ENCODE measurements around the gene CMSS1. TPM values are rescaled to one million over a fixed set of nuclear protein-coding genes. Genes with fewer than 3 reads are reported as not detected.

Gene CMSS1
- total RNA-seq, 1 experiment from 2014 or later, result 48.9 TPM

DNA sequence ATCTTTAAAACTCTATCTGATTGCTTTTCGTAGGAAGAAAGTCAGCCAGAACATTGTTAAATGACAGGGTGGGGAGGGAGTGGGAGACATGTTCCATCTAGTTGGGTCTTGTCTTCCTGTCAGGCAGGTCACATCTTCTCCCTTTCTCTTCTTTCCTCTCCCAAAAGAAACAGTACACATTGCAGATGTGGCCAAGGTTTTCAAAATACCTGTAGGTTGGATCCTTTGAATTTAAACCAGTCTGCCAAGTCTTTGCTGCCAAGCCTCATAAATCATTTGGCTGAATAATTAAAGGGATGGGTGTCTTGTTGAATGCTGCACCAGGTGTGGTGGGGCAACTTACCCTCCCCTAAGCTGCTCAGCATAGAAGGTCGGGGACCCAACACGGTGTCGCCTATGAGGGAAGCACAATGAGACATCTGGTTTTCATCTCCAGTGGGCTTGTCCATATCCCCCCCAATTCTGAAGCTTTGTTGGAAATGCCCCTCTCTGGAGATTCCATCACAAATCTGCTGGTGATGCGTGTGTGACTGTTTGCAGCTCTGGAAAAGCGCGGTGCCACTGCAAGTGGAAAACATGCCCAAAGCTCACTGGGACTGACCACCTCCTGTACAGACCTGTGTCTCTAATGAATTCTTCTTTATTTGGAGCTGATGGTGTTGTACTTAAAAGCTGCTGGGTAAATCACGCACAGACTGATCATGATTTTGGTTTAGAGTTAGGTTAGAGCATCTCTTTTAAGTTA is 184.0 kb downstream of the CMSS1 start:
- Histone ChIP-seq H3K9me3 (no peaks in the 10 kb centered on the region), H3K4me3 (no peak overlapping the region), H3K27me3 (no peaks in the 10 kb centered on the region), H3K36me3 (no peaks in the 10 kb centered on the region)
- DNase-seq, result no peak

DNA sequence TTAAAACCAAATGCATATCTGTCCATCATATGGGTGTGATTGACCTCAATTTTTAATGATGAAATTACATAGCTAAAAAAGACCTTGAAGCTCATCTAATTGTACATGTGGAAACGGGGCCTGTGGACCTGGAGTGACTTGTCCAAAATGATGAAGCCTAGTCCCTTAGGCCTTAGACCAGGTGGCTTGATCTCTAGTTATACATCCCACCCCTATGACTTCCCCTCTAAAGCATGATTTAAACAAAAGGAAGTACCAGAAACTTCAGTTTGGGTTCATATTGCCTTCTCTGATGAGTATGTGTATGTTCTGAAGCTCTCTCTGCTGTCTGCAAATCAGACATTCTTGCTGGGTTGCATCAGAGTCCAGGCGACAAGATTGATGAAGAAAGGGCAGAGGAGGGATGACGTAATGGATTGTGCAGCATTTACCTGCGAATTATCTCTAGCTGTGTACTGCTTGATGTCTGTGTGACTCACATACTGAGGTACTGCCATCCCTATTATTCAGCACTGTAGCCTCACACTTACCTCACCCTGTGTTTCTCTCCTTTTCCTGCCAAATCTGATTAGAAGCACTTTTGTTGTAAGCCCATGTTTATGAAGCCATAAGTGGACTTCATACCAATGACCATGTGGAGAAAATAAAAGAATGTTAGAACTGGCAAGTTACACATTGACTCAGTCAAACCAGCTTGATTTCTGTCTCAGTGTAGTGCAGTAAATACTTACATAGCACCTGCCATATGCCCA is 185.1 kb downstream of the CMSS1 start:
- Histone ChIP-seq H3K36me3 (no peaks in the 10 kb centered on the region), H3K4me3 (no peak overlapping the region), H3K9me3 (no peaks in the 10 kb centered on the region), H3K27me3 (no peaks in the 10 kb centered on the region)
- peak; percentile 81 for DNase-seq

- Histone ChIP-seq H3K9me3 (no peaks in the 10 kb centered on the region), H3K36me3 (no peaks in the 10 kb centered on the region), H3K4me3 (no peak overlapping the region), H3K27me3 (no peaks in the 10 kb centered on the region)
- no peak for DNase-seq
Measured at GRCh38 chr3:100003609-100004503, 186.2 kb downstream of the CMSS1 start.

- H3K9me3 ChIP-seq, result no peaks in the 10 kb centered on the region
Measured at GRCh38 chr3:100004931-100005330, 187.3 kb downstream of the CMSS1 start.

DNA sequence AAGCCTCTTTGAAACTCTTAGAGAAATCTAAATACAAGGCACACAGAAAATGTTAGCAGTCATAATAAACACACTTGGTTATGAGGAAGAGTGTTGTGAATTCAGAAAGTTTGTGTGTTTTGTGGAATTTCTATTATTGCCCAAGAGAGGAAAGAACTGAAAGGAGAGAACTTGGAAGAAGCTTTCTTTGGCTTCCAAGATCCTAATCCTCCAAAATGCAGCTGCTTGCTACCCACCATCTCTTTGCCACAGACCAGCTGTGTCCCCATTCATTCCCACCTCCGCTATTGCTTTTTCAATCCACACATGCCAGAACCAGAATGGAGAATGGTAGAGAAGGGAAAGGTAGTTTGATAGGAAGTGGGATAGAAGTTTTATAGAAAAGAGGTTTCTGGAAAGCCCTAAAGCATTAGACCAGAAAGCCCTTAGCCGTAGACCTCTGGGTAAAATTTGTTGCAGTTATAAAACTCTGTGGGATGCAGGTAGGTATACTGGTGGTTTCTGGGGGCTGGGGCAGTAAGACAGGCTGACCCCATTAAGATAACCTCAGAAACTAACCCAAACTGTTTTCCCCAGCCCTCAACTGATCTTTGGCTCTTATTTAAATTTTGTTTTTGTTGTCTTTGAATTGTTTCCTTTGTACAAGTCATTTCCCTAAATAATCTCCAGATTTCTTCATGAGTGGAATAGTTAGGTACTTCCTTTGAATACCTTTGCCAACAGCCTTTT is 188.2 kb downstream of the CMSS1 start:
- H3K9me3 ChIP-seq, result no peaks in the 10 kb centered on the region
- H3K4me3 ChIP-seq, result no peak overlapping the region
- no peak for DNase-seq
- no peaks in the 10 kb centered on the region for H3K36me3 ChIP-seq
- H3K27me3 ChIP-seq, result no peaks in the 10 kb centered on the region

More at GRCh38 chr3:100004931-100005330, 187.3 kb downstream of the CMSS1 start:
- DNase-seq, result no peak
- Histone ChIP-seq H3K36me3 (no peaks in the 10 kb centered on the region), H3K4me3 (no peak overlapping the region), H3K27me3 (no peaks in the 10 kb centered on the region)

DNA sequence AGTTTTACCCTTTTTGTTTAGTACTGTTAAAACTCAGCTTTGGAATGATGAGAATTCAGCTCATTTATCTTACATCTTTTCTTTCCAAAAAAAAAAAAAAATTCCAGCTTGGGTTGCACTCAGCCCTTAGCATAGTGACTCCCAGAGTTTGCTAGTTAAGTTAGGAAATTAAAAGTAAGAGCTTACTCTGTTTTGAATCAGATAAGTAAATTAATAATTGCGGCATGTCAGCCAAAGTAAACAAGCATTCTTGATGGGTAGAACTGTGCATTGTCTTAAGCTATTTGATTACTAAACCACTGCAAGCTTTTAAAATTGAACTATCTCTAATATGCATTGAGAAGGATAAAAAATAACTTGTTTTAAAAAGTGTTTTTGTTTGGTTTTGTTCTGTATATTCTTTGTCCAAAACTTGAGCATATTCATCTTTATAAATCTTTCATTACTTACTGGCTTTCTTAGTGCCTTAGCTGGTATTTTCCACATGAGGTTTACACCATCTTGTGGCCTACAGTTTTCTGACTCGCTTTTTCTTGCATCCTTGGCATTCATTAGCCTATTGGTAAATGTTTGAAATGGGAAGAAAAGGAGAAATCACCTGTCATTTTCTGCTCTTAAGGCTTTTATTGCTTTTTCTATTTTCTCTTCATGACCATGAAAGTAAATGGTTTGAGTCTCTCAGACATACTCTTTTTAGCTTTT is 189.1 kb downstream of the CMSS1 start:
- no peak for DNase-seq
- Histone ChIP-seq H3K4me3 (no peak overlapping the region), H3K9me3 (no peaks in the 10 kb centered on the region), H3K27me3 (no peaks in the 10 kb centered on the region), H3K36me3 (no peaks in the 10 kb centered on the region)

DNA sequence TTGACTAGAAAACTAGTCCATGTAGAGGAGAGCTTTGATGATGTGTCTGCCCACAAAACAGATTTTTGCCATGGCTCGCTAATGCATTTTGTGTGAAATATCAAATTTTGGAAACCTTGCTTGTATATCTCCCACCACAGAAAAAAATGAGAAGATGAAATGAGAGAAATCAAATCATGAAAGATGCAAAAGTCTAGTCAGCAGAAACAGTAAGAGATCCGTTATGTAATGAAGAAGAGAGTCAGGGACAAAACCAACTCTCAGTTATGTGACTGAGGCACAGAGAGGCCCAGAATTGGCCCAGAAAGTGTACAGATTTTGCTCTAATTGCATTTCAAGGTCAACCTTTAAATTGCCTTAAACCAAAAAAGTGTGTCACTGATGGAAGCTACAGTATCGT is 189.7 kb downstream of the CMSS1 start:
- DNase-seq, result no peak
- H3K9me3 ChIP-seq, result no peaks in the 10 kb centered on the region
- H3K4me3 ChIP-seq, result no peak overlapping the region
- no peaks in the 10 kb centered on the region for H3K27me3 ChIP-seq
- H3K36me3 ChIP-seq, result no peaks in the 10 kb centered on the region

- Histone ChIP-seq H3K27me3 (no peaks in the 10 kb centered on the region), H3K9me3 (no peaks in the 10 kb centered on the region), H3K36me3 (no peaks in the 10 kb centered on the region), H3K4me3 (no peak overlapping the region)
- DNase-seq, result no peak
Measured at GRCh38 chr3:100008081-100008698, 190.5 kb downstream of the CMSS1 start.

- no peak overlapping the region for H3K4me3 ChIP-seq
- H3K36me3 ChIP-seq, result no peaks in the 10 kb centered on the region
- no peaks in the 10 kb centered on the region for H3K9me3 ChIP-seq
- H3K27me3 ChIP-seq, result no peaks in the 10 kb centered on the region
- DNase-seq, result no peak
Measured at GRCh38 chr3:100009276-100010086, 191.8 kb downstream of the CMSS1 start.

DNA sequence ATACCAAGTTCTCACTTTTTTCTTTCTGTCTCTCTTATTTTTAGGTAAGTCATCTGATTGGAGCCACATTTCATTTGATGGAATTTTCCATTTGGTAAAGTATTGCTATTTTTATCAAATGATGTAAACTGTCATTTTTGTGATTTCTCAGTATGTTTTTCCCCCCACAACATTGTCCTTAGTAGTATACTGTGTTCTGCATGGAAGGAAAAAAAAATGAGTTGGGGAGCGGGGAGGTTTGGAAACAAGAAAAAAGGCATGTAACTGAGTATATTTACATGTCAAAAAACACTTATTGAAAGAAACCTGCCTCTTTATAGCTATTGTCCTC is 192.4 kb downstream of the CMSS1 start:
- no peaks in the 10 kb centered on the region for H3K27me3 ChIP-seq
- DNase-seq, result no peak
- H3K4me3 ChIP-seq, result no peak overlapping the region
- no peaks in the 10 kb centered on the region; the same call in 1 of the 2 replicates for H3K36me3 ChIP-seq
- peaks cover 2% of the 10 kb centered on the region; the same call in 1 of the 2 replicates for H3K9me3 ChIP-seq

GRCh38 chr3:100018806-100019205 is 201.1 kb downstream of the CMSS1 start:
- H3K4me3 ChIP-seq, result no peak overlapping the region
- no peaks in the 10 kb centered on the region for H3K27me3 ChIP-seq
- H3K36me3 ChIP-seq, result peaks cover 11% of the 10 kb centered on the region
- H3K9me3 ChIP-seq, result peaks cover 11% of the 10 kb centered on the region
- no peak for DNase-seq

GRCh38 chr3:100019719-100020118 is 202.1 kb downstream of the CMSS1 start:
- Histone ChIP-seq H3K4me3 (no peak overlapping the region), H3K9me3 (peaks cover 11% of the 10 kb centered on the region), H3K27me3 (no peaks in the 10 kb centered on the region), H3K36me3 (peaks cover 11% of the 10 kb centered on the region)
- DNase-seq, result peak; percentile 41

GRCh38 chr3:100020876-100021644 is 203.4 kb downstream of the CMSS1 start:
- no peak for DNase-seq
- Histone ChIP-seq H3K4me3 (no peak overlapping the region), H3K36me3 (peaks cover 8% of the 10 kb centered on the region), H3K27me3 (no peaks in the 10 kb centered on the region), H3K9me3 (peaks cover 3% of the 10 kb centered on the region)

DNA sequence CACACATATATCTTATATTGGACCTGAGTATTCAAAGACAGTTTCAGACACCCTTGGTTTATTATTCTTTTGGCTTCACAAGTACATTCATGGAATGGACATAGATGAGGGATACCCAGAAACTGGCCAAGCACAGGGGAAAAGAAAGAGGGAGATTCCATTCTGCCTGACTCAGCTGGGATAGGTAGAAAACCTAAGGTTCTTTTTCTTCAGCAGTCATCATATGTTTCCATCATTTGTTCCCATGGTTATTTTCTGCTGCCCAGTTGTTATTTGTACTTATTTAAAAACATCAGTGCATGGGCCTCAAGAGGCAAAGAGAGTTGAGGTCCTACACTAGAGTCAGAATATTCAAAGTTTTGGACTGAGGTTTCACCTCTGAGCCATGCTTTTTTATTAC is 204.8 kb downstream of the CMSS1 start:
- Histone ChIP-seq H3K27me3 (no peaks in the 10 kb centered on the region), H3K36me3 (peaks cover 8% of the 10 kb centered on the region), H3K4me3 (no peak overlapping the region), H3K9me3 (peaks cover 3% of the 10 kb centered on the region)
- DNase-seq, result no peak

Data from MG63 (cell line).